Activated naive CD4-positive, alpha-beta T cell (primary cell): ENCODE results near the gene CUZD1.
"Not testable (repeated sequence)": the region's sequence is repeated elsewhere in the genome, so short reads cannot be mapped to it uniquely, and the experiment has no call there.

ENCODE experiments used
- DNase-seq, 4 experiments: peaks; one replicate each; lab custom pipeline; 2025; lab: John Stamatoyannopoulos, UW

The CUZD1 gene

GRCh38 chr10:122845783-122846332 lies at the start of gene CUZD1:
CUZD1 (minus strand) TSS chr10:122845857; CDS start chr10:122845843, 14 bp downstream.
- DNase-seq: no peak

GRCh38 chr10:122894261-122894944 lies 48.7 kb upstream of the CUZD1 start:
- no peak for DNase-seq

GRCh38 chr10:122884166-122884565 lies 38.5 kb upstream of the CUZD1 start:
- DNase-seq: no peak

- no peak for DNase-seq
Measured at GRCh38 chr10:122882766-122883165, 37.1 kb upstream of the CUZD1 start.

GRCh38 chr10:122879339-122880273 lies 33.9 kb upstream of the CUZD1 start, which contains the start of gene FAM24B:
FAM24B (minus strand) TSS chr10:122879581; CDS start chr10:122850515, 29,066 bp downstream.
- peak; percentile 76 to 87 (median 84) for DNase-seq

GRCh38 chr10:122878799-122879338 lies 33.2 kb upstream of the CUZD1 start:
- DNase-seq: no peak

- no peak for DNase-seq
Measured at GRCh38 chr10:122877264-122877663, 31.6 kb upstream of the CUZD1 start.

- DNase-seq: no peak
Measured at GRCh38 chr10:122876467-122876855, 30.8 kb upstream of the CUZD1 start.

GRCh38 chr10:122875843-122876466 lies 30.3 kb upstream of the CUZD1 start:
- no peak for DNase-seq

- not testable (repeated sequence) for DNase-seq
Measured at GRCh38 chr10:122871947-122872346, 26.3 kb upstream of the CUZD1 start.

GRCh38 chr10:122868768-122869167 lies 23.1 kb upstream of the CUZD1 start:
- DNase-seq: not testable (repeated sequence)

GRCh38 chr10:122866757-122867482 lies 21.3 kb upstream of the CUZD1 start:
- not testable (repeated sequence) for DNase-seq

- DNase-seq: no peak
Measured at GRCh38 chr10:122864901-122865300, 19.2 kb upstream of the CUZD1 start.

GRCh38 chr10:122864194-122864592 lies 18.5 kb upstream of the CUZD1 start:
- no peak for DNase-seq

- DNase-seq: no peak
Measured at GRCh38 chr10:122863216-122864193, 17.8 kb upstream of the CUZD1 start.

- DNase-seq: no peak
Measured at GRCh38 chr10:122861711-122862161, 16.1 kb upstream of the CUZD1 start.

- DNase-seq: no peak
Measured at GRCh38 chr10:122859527-122859926, 13.9 kb upstream of the CUZD1 start.

- DNase-seq: not testable (repeated sequence)
Measured at GRCh38 chr10:122858042-122858441, 12.4 kb upstream of the CUZD1 start.

- no peak for DNase-seq
Measured at GRCh38 chr10:122856902-122857301, 11.2 kb upstream of the CUZD1 start.

GRCh38 chr10:122855745-122856144 lies 10.1 kb upstream of the CUZD1 start:
- DNase-seq: no peak
